Liver (tissue), 9 donors: ENCODE measurements around the gene TACC2. TPM values are rescaled to one million over a fixed set of nuclear protein-coding genes. Genes with fewer than 3 reads are reported as not detected.

Experiments
- DNase-seq: peaks from one replicate; pipeline ENCODE4 v3.0.0-alpha.2; 2017; ENCODE audit warnings: low spot score
- H3K27ac ChIP-seq, 2 donors: one replicate each; pipeline ENCODE4 v1.7.0; 2013; ENCODE audit warnings: inconsistent platforms in 2 of 2, low read length in 2 of 2, control low read depth in 1 of 2, low read depth in 1 of 2, mild to moderate bottlenecking in 1 of 2
- H3K27me3 ChIP-seq, 4 donors: one replicate each; pipeline versions ENCODE4 v1.6.1 to v1.7.0; 2013; ENCODE audit warnings: low read length in 3 of 4, inconsistent platforms in 1 of 4, mild to moderate bottlenecking in 1 of 4, moderate library complexity in 1 of 4; ENCODE audit not compliant: control insufficient read depth in 4 of 4, insufficient read depth in 4 of 4
- H3K36me3 ChIP-seq, 4 donors: one replicate each; pipeline versions ENCODE4 v1.6.1 to v1.7.0; 2013; ENCODE audit warnings: low read length in 3 of 4, mild to moderate bottlenecking in 3 of 4, low read depth in 1 of 4, moderate library complexity in 1 of 4; ENCODE audit not compliant: control insufficient read depth in 4 of 4, insufficient read depth in 3 of 4
- H3K4me1 ChIP-seq, 4 donors: one replicate each; pipeline versions ENCODE4 v1.6.1 to v1.7.0; 2013; ENCODE audit warnings: low read length in 3 of 4, mild to moderate bottlenecking in 3 of 4, moderate library complexity in 1 of 4; ENCODE audit not compliant: control insufficient read depth in 4 of 4, insufficient read depth in 4 of 4
- H3K4me3 ChIP-seq, 3 donors: one replicate each; pipeline versions ENCODE4 v1.6.1 to v1.7.0; 2013; ENCODE audit warnings: low read length in 3 of 3, control low read depth in 1 of 3, low read depth in 1 of 3, mild to moderate bottlenecking in 1 of 3
- H3K9ac ChIP-seq, 2 donors: one replicate each; pipeline ENCODE4 v1.7.0; 2013; ENCODE audit warnings: low read length in 2 of 2, mild to moderate bottlenecking in 2 of 2, moderate library complexity in 2 of 2, control low read depth in 1 of 2, low read depth in 1 of 2
- H3K9me3 ChIP-seq, 4 donors: one replicate each; pipeline versions ENCODE4 v1.6.1 to v1.7.0; 2013; ENCODE audit warnings: low read length in 3 of 4; ENCODE audit not compliant: control insufficient read depth in 4 of 4
- EGR1 ChIP-seq, 2 donors: IDR thresholded peaks; 2 replicates each; pipeline ENCODE4 v1.6.1; 2016 to 2018; ENCODE audit warnings: antibody characterized with exemption in 2 of 2, low read depth in 2 of 2
- FOXA1 ChIP-seq: IDR thresholded peaks from 2 replicates; pipeline ENCODE4 v1.6.1; 2016; ENCODE audit warnings: antibody characterized with exemption
- FOXA2 ChIP-seq: IDR thresholded peaks from 2 replicates; pipeline ENCODE4 v1.6.1; 2016; ENCODE audit warnings: antibody characterized with exemption
- GABPA ChIP-seq, 2 donors: IDR thresholded peaks in 1 of 2; conservative IDR thresholded peaks in 1 of 2; 2 replicates each; pipeline ENCODE4 v1.6.1; 2016; ENCODE audit warnings: antibody characterized with exemption in 2 of 2, mild to moderate bottlenecking in 1 of 2, moderate library complexity in 1 of 2
- HNF4A ChIP-seq, 2 donors: conservative IDR thresholded peaks; 2 replicates each; pipeline ENCODE4 v1.6.1; 2016; ENCODE audit warnings: antibody characterized with exemption in 2 of 2, mild to moderate bottlenecking in 2 of 2
- HNF4G ChIP-seq: IDR thresholded peaks from 2 replicates; pipeline ENCODE4 v1.6.1; 2016; ENCODE audit warnings: antibody characterized with exemption
- JUND ChIP-seq, 2 donors: IDR thresholded peaks; 2 replicates each; pipeline ENCODE4 v1.6.1; 2016; ENCODE audit warnings: antibody characterized with exemption in 2 of 2
- NR2F2 ChIP-seq: IDR thresholded peaks from 2 replicates; pipeline ENCODE4 v1.6.1; 2016; ENCODE audit warnings: antibody characterized with exemption
- RAD21 ChIP-seq, 2 donors: IDR thresholded peaks; 2 replicates each; pipeline ENCODE4 v1.6.1; 2016; ENCODE audit warnings: antibody characterized with exemption in 2 of 2, mild to moderate bottlenecking in 2 of 2
- RXRA ChIP-seq, 2 donors: IDR thresholded peaks; 2 replicates each; pipeline ENCODE4 v1.6.1; 2017 to 2018; ENCODE audit warnings: antibody characterized with exemption in 2 of 2, mild to moderate bottlenecking in 1 of 2
- SP1 ChIP-seq: IDR thresholded peaks from 2 replicates; pipeline ENCODE4 v1.6.1; 2018; ENCODE audit warnings: antibody characterized with exemption, mild to moderate bottlenecking
- TAF1 ChIP-seq: conservative IDR thresholded peaks from 2 replicates; pipeline ENCODE4 v1.6.1; 2016; ENCODE audit warnings: antibody characterized with exemption, mild to moderate bottlenecking
- YY1 ChIP-seq: IDR thresholded peaks from 2 replicates; pipeline ENCODE4 v1.6.1; 2016; ENCODE audit warnings: antibody characterized with exemption, mild to moderate bottlenecking
- ZBTB33 ChIP-seq: IDR thresholded peaks from 2 replicates; pipeline ENCODE4 v1.6.1; 2016; ENCODE audit warnings: antibody characterized with exemption
- WGBS: extraction: QIAGEN DNeasy Blood & Tissue Kit; methylation state at CpG from one replicate; pipeline ENCODE4 v1.1.7; 2013; 5-methylcytosine and 5-hydroxymethylcytosine counted together
- polyA plus RNA-seq, 2 donors: library from polyadenylated mRNA; stranded (reverse) in 1 of 2; unstranded in 1 of 2; fragments of 200-250 nt in 1 of 2; fragments of >200 nt in 1 of 2; fragmentation: Nextera tagmentation in 1 of 2; extraction: Ambion mirVana in 1 of 2; gene quantifications; one replicate each; pipeline versions ENCODE4 v1.2.1 to v1.2.3, GENCODE V29; 2013 to 2015
- total RNA-seq, 2 donors: library from RNA; depleted of rRNA; stranded (reverse); fragments of >200 nt; gene quantifications; one replicate each; pipeline ENCODE4 v1.2.3, GENCODE V29; 2014
- TF ChIP-seq, protein P1 (sequence below): IDR thresholded peaks from 2 replicates; pipeline ENCODE4 v1.6.1; 2016; ENCODE audit warnings: antibody characterized with exemption, mild to moderate bottlenecking
- TF ChIP-seq, protein P2 (sequence below): IDR thresholded peaks from 2 replicates; pipeline ENCODE4 v1.6.1; 2016; ENCODE audit warnings: antibody characterized with exemption
- TF ChIP-seq, protein P3 (sequence below): fragments of 150-350 bp; IDR thresholded peaks from 2 replicates; pipeline ENCODE4 v1.5.1; 2017; ENCODE audit warnings: improper control_type of control experiment, low read depth, low read length; ENCODE audit not compliant: missing input control
- TF ChIP-seq, protein P4 (sequence below): IDR thresholded peaks from 2 replicates; pipeline ENCODE4 v1.6.1; 2016; ENCODE audit warnings: antibody characterized with exemption
- donor health status: healthy.
- donor health status: healthy.
- donor health status: healthy.
- donor health status: healthy.
- donor health status: healthy.

Gene TACC2
- total and polyA plus RNA-seq, 4 donors = 1.5 to 9.1 (median 7.8) TPM

- DNase-seq = no peak
- TF ChIP-seq FOXA1 (peak; percentile 39), YY1 (peak; percentile 95), EGR1 (IDR thresholded peaks at IDR 0.05; ENCODE audit: low read depth in 2 of 2) (peak in 1 of 2 donors; percentile 31), NR2F2 (no peak), HNF4G (no peak), ZBTB33 (peak; percentile 77), HNF4A (conservative IDR thresholded peaks at IDR 0.05) (peak; percentile 42 to 68), FOXA2 (peak; percentile 83), TAF1 (no peak), RAD21 (IDR thresholded peaks at IDR 0.05) (peak; percentile 23 to 24), GABPA (IDR thresholded peaks at IDR 0.05 in 1 of 2, conservative IDR thresholded peaks at IDR 0.05 in 1 of 2) (no peak), RXRA (IDR thresholded peaks at IDR 0.05) (peak; percentile 16 to 74), JUND (IDR thresholded peaks at IDR 0.05) (peak in 1 of 2 donors; percentile 80), SP1 (no peak)
- TF ChIP-seq, protein P1, sequence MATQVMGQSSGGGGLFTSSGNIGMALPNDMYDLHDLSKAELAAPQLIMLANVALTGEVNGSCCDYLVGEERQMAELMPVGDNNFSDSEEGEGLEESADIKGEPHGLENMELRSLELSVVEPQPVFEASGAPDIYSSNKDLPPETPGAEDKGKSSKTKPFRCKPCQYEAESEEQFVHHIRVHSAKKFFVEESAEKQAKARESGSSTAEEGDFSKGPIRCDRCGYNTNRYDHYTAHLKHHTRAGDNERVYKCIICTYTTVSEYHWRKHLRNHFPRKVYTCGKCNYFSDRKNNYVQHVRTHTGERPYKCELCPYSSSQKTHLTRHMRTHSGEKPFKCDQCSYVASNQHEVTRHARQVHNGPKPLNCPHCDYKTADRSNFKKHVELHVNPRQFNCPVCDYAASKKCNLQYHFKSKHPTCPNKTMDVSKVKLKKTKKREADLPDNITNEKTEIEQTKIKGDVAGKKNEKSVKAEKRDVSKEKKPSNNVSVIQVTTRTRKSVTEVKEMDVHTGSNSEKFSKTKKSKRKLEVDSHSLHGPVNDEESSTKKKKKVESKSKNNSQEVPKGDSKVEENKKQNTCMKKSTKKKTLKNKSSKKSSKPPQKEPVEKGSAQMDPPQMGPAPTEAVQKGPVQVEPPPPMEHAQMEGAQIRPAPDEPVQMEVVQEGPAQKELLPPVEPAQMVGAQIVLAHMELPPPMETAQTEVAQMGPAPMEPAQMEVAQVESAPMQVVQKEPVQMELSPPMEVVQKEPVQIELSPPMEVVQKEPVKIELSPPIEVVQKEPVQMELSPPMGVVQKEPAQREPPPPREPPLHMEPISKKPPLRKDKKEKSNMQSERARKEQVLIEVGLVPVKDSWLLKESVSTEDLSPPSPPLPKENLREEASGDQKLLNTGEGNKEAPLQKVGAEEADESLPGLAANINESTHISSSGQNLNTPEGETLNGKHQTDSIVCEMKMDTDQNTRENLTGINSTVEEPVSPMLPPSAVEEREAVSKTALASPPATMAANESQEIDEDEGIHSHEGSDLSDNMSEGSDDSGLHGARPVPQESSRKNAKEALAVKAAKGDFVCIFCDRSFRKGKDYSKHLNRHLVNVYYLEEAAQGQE = peak; percentile 56
- TF ChIP-seq, protein P2, sequence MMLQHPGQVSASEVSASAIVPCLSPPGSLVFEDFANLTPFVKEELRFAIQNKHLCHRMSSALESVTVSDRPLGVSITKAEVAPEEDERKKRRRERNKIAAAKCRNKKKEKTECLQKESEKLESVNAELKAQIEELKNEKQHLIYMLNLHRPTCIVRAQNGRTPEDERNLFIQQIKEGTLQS = no peak
- TF ChIP-seq, protein P3, sequence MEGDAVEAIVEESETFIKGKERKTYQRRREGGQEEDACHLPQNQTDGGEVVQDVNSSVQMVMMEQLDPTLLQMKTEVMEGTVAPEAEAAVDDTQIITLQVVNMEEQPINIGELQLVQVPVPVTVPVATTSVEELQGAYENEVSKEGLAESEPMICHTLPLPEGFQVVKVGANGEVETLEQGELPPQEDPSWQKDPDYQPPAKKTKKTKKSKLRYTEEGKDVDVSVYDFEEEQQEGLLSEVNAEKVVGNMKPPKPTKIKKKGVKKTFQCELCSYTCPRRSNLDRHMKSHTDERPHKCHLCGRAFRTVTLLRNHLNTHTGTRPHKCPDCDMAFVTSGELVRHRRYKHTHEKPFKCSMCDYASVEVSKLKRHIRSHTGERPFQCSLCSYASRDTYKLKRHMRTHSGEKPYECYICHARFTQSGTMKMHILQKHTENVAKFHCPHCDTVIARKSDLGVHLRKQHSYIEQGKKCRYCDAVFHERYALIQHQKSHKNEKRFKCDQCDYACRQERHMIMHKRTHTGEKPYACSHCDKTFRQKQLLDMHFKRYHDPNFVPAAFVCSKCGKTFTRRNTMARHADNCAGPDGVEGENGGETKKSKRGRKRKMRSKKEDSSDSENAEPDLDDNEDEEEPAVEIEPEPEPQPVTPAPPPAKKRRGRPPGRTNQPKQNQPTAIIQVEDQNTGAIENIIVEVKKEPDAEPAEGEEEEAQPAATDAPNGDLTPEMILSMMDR = no peak
- TF ChIP-seq, protein P4, sequence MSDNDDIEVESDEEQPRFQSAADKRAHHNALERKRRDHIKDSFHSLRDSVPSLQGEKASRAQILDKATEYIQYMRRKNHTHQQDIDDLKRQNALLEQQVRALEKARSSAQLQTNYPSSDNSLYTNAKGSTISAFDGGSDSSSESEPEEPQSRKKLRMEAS = peak; percentile 49
- no peaks in the 10 kb centered on the region for H3K9me3 ChIP-seq
- peaks cover 2 to 18% (median 10%) of the 10 kb centered on the region in 4 donors for H3K4me1 ChIP-seq
- peak overlapping the region; percentile 43 to 44 for H3K27ac ChIP-seq
- H3K9ac ChIP-seq = no peak overlapping the region
- no peak overlapping the region for H3K4me3 ChIP-seq
- H3K27me3 ChIP-seq = no peaks in the 10 kb centered on the region
- no peaks in the 10 kb centered on the region for H3K36me3 ChIP-seq
- WGBS = 61% methylated on average over 12 of the region's 12 CpGs
Measured at GRCh38 chr10:122301055-122301810, 312.3 kb downstream of the TACC2 start.
